Liver (tissue), 9 donors: ENCODE results near the gene OR8D1. TPM values are rescaled to one million over a fixed set of nuclear protein-coding genes. Genes with fewer than 3 reads are reported as not detected.

Experiments
- DNase-seq: peaks from one replicate; pipeline ENCODE4 v3.0.0-alpha.2; 2017; ENCODE audit warnings: low spot score
- H3K27ac ChIP-seq, 2 donors: one replicate each; pipeline ENCODE4 v1.7.0; 2013; ENCODE audit warnings: inconsistent platforms in 2 of 2, low read length in 2 of 2, control low read depth in 1 of 2, low read depth in 1 of 2, mild to moderate bottlenecking in 1 of 2
- H3K27me3 ChIP-seq, 4 donors: one replicate each; pipeline versions ENCODE4 v1.6.1 to v1.7.0; 2013; ENCODE audit warnings: low read length in 3 of 4, inconsistent platforms in 1 of 4, mild to moderate bottlenecking in 1 of 4, moderate library complexity in 1 of 4; ENCODE audit not compliant: control insufficient read depth in 4 of 4, insufficient read depth in 4 of 4
- H3K36me3 ChIP-seq, 4 donors: one replicate each; pipeline versions ENCODE4 v1.6.1 to v1.7.0; 2013; ENCODE audit warnings: low read length in 3 of 4, mild to moderate bottlenecking in 3 of 4, low read depth in 1 of 4, moderate library complexity in 1 of 4; ENCODE audit not compliant: control insufficient read depth in 4 of 4, insufficient read depth in 3 of 4
- H3K4me1 ChIP-seq, 4 donors: one replicate each; pipeline versions ENCODE4 v1.6.1 to v1.7.0; 2013; ENCODE audit warnings: low read length in 3 of 4, mild to moderate bottlenecking in 3 of 4, moderate library complexity in 1 of 4; ENCODE audit not compliant: control insufficient read depth in 4 of 4, insufficient read depth in 4 of 4
- H3K4me3 ChIP-seq, 3 donors: one replicate each; pipeline versions ENCODE4 v1.6.1 to v1.7.0; 2013; ENCODE audit warnings: low read length in 3 of 3, control low read depth in 1 of 3, low read depth in 1 of 3, mild to moderate bottlenecking in 1 of 3
- H3K9ac ChIP-seq, 2 donors: one replicate each; pipeline ENCODE4 v1.7.0; 2013; ENCODE audit warnings: low read length in 2 of 2, mild to moderate bottlenecking in 2 of 2, moderate library complexity in 2 of 2, control low read depth in 1 of 2, low read depth in 1 of 2
- H3K9me3 ChIP-seq, 4 donors: one replicate each; pipeline versions ENCODE4 v1.6.1 to v1.7.0; 2013; ENCODE audit warnings: low read length in 3 of 4; ENCODE audit not compliant: control insufficient read depth in 4 of 4
- ATF3 ChIP-seq: IDR thresholded peaks from 2 replicates; pipeline ENCODE4 v1.6.1; 2016; ENCODE audit warnings: antibody characterized with exemption
- CTCF ChIP-seq: fragments of 150-350 bp; IDR thresholded peaks from 2 replicates; pipeline ENCODE4 v1.5.1; 2017; ENCODE audit warnings: improper control_type of control experiment, low read depth, low read length; ENCODE audit not compliant: missing input control
- EGR1 ChIP-seq, 2 donors: IDR thresholded peaks; 2 replicates each; pipeline ENCODE4 v1.6.1; 2016 to 2018; ENCODE audit warnings: antibody characterized with exemption in 2 of 2, low read depth in 2 of 2
- FOXA1 ChIP-seq: IDR thresholded peaks from 2 replicates; pipeline ENCODE4 v1.6.1; 2016; ENCODE audit warnings: antibody characterized with exemption
- FOXA2 ChIP-seq: IDR thresholded peaks from 2 replicates; pipeline ENCODE4 v1.6.1; 2016; ENCODE audit warnings: antibody characterized with exemption
- GABPA ChIP-seq, 2 donors: IDR thresholded peaks in 1 of 2; conservative IDR thresholded peaks in 1 of 2; 2 replicates each; pipeline ENCODE4 v1.6.1; 2016; ENCODE audit warnings: antibody characterized with exemption in 2 of 2, mild to moderate bottlenecking in 1 of 2, moderate library complexity in 1 of 2
- HNF4A ChIP-seq, 2 donors: conservative IDR thresholded peaks; 2 replicates each; pipeline ENCODE4 v1.6.1; 2016; ENCODE audit warnings: antibody characterized with exemption in 2 of 2, mild to moderate bottlenecking in 2 of 2
- HNF4G ChIP-seq: IDR thresholded peaks from 2 replicates; pipeline ENCODE4 v1.6.1; 2016; ENCODE audit warnings: antibody characterized with exemption
- JUND ChIP-seq, 2 donors: IDR thresholded peaks; 2 replicates each; pipeline ENCODE4 v1.6.1; 2016; ENCODE audit warnings: antibody characterized with exemption in 2 of 2
- MAX ChIP-seq: IDR thresholded peaks from 2 replicates; pipeline ENCODE4 v1.6.1; 2016; ENCODE audit warnings: antibody characterized with exemption
- NR2F2 ChIP-seq: IDR thresholded peaks from 2 replicates; pipeline ENCODE4 v1.6.1; 2016; ENCODE audit warnings: antibody characterized with exemption
- RAD21 ChIP-seq, 2 donors: IDR thresholded peaks; 2 replicates each; pipeline ENCODE4 v1.6.1; 2016; ENCODE audit warnings: antibody characterized with exemption in 2 of 2, mild to moderate bottlenecking in 2 of 2
- REST ChIP-seq: IDR thresholded peaks from 2 replicates; pipeline ENCODE4 v1.6.1; 2016; ENCODE audit warnings: antibody characterized with exemption, mild to moderate bottlenecking
- RXRA ChIP-seq, 2 donors: IDR thresholded peaks; 2 replicates each; pipeline ENCODE4 v1.6.1; 2017 to 2018; ENCODE audit warnings: antibody characterized with exemption in 2 of 2, mild to moderate bottlenecking in 1 of 2
- SP1 ChIP-seq: IDR thresholded peaks from 2 replicates; pipeline ENCODE4 v1.6.1; 2018; ENCODE audit warnings: antibody characterized with exemption, mild to moderate bottlenecking
- TAF1 ChIP-seq: conservative IDR thresholded peaks from 2 replicates; pipeline ENCODE4 v1.6.1; 2016; ENCODE audit warnings: antibody characterized with exemption, mild to moderate bottlenecking
- YY1 ChIP-seq: IDR thresholded peaks from 2 replicates; pipeline ENCODE4 v1.6.1; 2016; ENCODE audit warnings: antibody characterized with exemption, mild to moderate bottlenecking
- ZBTB33 ChIP-seq: IDR thresholded peaks from 2 replicates; pipeline ENCODE4 v1.6.1; 2016; ENCODE audit warnings: antibody characterized with exemption
- WGBS: extraction: QIAGEN DNeasy Blood & Tissue Kit; methylation state at CpG from one replicate; pipeline ENCODE4 v1.1.7; 2013; 5-methylcytosine and 5-hydroxymethylcytosine counted together
- polyA plus RNA-seq, 2 donors: library from polyadenylated mRNA; stranded (reverse) in 1 of 2; unstranded in 1 of 2; fragments of 200-250 nt in 1 of 2; fragments of >200 nt in 1 of 2; fragmentation: Nextera tagmentation in 1 of 2; extraction: Ambion mirVana in 1 of 2; gene quantifications; one replicate each; pipeline versions ENCODE4 v1.2.1 to v1.2.3, GENCODE V29; 2013 to 2015
- total RNA-seq, 2 donors: library from RNA; depleted of rRNA; stranded (reverse); fragments of >200 nt; gene quantifications; one replicate each; pipeline ENCODE4 v1.2.3, GENCODE V29; 2014
- donor health status: healthy.
- donor health status: healthy.
- donor health status: healthy.
- donor health status: healthy.
- donor health status: healthy.

OR8D1 gene
- total and polyA plus RNA-seq, 4 donors = not detected

- WGBS = 44% methylated on average over 2 of the region's 2 CpGs
Measured at GRCh38 chr11:124329787-124330478, 16.2 kb upstream of the OR8D1 start.

GRCh38 chr11:124327775-124328174 is 14.0 kb upstream of the OR8D1 start:
- no peak for TF ChIP-seq GABPA (IDR thresholded peaks at IDR 0.05 in 1 of 2, conservative IDR thresholded peaks at IDR 0.05 in 1 of 2)
- TF ChIP-seq SP1 = no peak
- no peak for TF ChIP-seq REST
- TF ChIP-seq CTCF = no peak
- no peak for TF ChIP-seq ATF3
- no peak for TF ChIP-seq TAF1
- no peak for TF ChIP-seq HNF4A (conservative IDR thresholded peaks at IDR 0.05)
- no peak for TF ChIP-seq HNF4G
- no peak for TF ChIP-seq RAD21 (IDR thresholded peaks at IDR 0.05)
- no peak for TF ChIP-seq MAX
- TF ChIP-seq RXRA (IDR thresholded peaks at IDR 0.05) = no peak
- TF ChIP-seq JUND (IDR thresholded peaks at IDR 0.05) = no peak
- no peak for TF ChIP-seq ZBTB33
- no peak for TF ChIP-seq FOXA2
- no peak for TF ChIP-seq EGR1 (IDR thresholded peaks at IDR 0.05; ENCODE audit: low read depth in 2 of 2)
- TF ChIP-seq YY1 = no peak
- TF ChIP-seq NR2F2 = no peak
- TF ChIP-seq FOXA1 = no peak
- WGBS = 88% methylated on average over 1 of the region's 1 CpG

More at GRCh38 chr11:124329787-124330478, 16.2 kb upstream of the OR8D1 start:
- Histone ChIP-seq H3K4me3 (no peak overlapping the region), H3K27ac (no peak overlapping the region), H3K4me1 (no peaks in the 10 kb centered on the region), H3K36me3 (no peaks in the 10 kb centered on the region), H3K27me3 (peaks cover 0 to 5% (median 0%) of the 10 kb centered on the region in 4 donors), H3K9ac (no peak overlapping the region), H3K9me3 (no peaks in the 10 kb centered on the region)
- peak in 1 of 2 donors; percentile 58 for TF ChIP-seq RAD21 (IDR thresholded peaks at IDR 0.05)
- TF ChIP-seq ATF3 = no peak
- DNase-seq = no peak

More at GRCh38 chr11:124327775-124328174, 14.0 kb upstream of the OR8D1 start:
- H3K4me1 ChIP-seq = no peaks in the 10 kb centered on the region
- no peak for DNase-seq
- no peaks in the 10 kb centered on the region for H3K36me3 ChIP-seq
- no peak overlapping the region for H3K27ac ChIP-seq
- H3K4me3 ChIP-seq = no peak overlapping the region
- no peak overlapping the region for H3K9ac ChIP-seq
- no peaks in the 10 kb centered on the region for H3K9me3 ChIP-seq
- H3K27me3 ChIP-seq = peaks cover 0 to 7% (median 0%) of the 10 kb centered on the region in 4 donors
